Femur (tissue), 1 donor: Measurements from ENCODE around the gene KIF26B.

Experiments used
- DNase-seq: peaks from one replicate; pipeline ENCODE4 v3.0.0-alpha.2; 2017

Gene KIF26B

DNA sequence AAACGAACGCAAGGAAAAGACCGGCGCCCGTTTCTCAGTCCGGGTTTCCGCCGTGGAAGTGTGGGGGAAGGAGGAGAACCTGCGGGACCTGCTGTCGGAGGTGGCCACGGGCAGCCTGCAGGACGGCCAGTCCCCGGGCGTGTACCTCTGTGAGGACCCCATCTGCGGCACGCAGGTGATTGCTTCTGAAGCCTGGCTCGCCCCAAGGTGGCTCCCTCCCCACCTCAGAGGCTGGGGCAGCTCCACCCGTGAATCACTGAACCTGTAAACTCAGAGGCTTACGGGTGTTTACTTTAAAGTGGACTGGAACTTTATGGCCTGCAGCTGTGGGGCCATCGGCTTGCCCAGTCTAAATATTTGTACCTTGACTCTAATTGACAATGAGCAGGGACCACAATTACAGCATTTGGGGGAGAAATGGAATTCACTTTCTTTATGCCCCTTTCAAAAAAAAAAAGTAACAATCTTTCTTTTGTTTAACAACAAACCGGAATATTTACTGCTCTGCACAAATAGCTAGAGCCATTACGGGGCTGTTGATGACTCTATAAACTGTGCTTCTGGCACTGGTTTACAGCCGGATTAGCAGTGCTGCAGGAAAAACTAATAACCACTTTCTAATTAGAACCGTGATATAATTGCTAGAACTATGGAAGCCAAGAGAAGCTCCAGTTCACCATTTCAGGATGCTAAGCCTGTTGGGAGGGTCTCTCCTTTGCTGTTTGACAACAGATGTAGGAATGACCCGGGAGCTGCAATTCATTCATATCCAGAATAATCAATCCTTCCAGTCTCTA lies 454.8 kb downstream of the KIF26B start:
- DNase-seq, result no peak

DNA sequence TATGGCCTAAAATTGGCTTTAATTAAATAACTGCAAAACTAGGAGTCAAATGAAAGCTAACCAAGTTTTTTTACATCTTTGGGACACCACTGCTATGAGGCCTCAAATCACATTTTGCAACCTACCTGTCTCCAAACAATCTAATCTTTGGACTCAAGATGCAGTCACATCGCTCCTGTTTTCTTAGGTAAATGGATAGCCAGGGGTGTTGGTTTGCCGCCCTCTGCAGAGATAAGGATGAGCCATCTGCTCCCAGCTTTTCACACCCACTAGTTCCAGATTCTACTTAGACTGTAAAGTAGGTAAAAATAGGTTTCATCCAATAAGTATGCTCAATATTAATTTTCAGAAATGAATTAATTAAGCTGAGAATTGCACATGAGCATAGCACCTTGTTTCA lies 456.5 kb downstream of the KIF26B start:
- DNase-seq, result no peak

DNA sequence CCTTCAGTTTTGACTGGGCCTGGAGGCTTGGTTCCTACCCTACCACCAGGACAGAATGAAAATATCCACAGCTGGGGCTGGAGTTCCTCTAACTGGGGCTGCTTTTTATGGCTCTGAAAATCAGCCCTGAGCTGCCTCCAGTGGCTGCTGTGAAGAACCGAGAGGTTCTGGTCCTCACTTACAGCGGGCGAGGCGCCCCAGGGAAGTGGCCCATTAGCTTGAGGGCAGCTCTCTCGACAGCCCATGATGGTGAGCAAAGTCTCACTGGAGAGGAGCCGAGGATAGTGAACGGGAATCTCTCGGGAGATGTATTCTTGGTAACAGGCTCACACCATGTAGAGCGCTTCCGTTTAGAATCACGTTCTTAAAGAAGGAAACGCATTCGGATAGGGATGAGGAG lies 459.7 kb downstream of the KIF26B start:
- DNase-seq, result no peak

DNA sequence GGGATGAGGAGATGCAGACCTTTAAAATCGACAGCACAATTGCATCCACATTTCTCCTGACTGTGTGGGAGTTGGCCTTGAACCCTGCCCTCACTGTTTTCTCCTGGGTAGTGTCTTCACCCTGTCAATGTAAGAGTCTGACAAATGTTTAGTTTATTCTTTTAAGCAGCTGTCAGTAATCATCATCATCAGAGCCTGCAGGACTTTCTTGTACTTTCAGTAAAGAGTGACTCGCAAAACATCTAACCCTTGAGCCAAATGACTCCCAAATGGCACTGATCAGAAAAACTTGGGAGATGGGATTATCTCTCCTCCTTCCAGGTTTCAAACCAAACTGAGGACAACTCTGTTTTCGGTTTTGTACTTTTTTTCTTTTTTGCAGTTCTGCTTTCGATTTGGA lies 460.2 kb downstream of the KIF26B start:
- DNase-seq, result no peak

DNA sequence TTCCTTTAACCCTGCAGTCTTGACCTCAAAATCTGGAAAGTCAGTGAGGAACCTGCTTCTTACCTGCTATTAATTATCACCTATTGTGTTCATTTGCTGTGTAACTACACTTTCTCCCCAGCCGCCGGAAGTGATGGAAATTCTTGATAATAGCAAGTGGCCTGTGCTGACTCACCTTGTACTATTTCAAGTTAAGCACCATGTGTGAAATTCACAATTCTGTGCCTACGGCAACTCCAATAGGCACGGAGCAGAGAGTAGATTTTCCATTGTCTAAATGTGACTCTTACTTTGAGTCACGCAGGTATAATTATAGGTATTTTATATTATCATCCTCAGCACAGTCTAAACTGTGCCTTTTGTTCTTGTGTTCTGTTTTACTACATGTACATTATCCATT lies 466.8 kb downstream of the KIF26B start:
- no peak for DNase-seq

DNA sequence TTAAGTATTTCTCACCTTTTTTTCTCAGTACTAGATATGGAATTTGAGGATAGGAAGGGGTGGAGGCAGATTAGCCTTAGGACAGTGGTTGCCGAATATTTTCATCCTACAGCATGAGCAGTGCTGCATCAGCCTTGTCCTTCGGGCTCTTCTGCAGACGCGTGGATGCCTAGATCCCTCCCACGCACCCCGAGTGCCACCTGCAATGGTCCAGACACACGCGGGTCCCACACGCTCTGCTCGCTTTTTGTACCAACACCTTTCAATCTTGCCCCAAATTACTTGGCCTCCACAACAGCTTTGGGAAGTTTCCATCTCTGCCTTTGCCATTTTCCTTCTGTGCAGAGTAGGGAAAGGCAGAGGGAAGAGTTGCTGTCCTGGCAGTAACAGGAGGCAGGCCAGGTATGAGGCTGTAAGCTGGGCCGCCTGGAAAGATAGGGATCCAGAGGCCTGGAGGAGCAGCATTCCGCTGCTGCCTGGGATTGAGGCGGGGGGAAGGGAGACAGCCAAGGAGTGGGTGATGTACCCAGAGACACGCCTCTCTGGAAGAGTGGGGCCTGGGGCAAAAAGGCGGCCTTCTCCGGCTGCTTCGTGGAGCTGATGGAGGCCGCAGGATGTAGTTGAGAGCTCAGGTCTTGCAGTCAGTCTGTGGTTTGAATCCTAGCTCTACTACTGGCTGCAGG lies 467.7 kb downstream of the KIF26B start:
- no peak for DNase-seq

DNA sequence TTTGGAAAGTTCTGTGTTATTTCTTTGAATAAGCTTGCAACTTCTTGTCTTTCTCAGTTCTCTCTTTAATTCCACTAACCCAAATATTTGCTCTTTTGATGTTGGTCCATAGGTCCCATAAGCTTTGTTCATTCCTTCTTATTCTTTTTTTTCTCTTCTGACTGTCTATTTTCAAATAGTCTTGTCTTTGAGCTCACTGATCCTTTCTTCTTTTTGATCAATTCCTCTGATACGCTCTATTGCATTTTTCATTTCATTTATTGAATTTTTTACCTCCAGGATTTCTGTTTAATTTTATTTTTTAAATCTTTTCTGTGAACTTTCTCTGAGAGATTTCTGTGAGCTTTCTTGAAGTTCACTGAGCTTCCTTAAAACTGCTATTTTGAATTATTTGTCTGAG lies 486.6 kb downstream of the KIF26B start:
- DNase-seq, result no peak

DNA sequence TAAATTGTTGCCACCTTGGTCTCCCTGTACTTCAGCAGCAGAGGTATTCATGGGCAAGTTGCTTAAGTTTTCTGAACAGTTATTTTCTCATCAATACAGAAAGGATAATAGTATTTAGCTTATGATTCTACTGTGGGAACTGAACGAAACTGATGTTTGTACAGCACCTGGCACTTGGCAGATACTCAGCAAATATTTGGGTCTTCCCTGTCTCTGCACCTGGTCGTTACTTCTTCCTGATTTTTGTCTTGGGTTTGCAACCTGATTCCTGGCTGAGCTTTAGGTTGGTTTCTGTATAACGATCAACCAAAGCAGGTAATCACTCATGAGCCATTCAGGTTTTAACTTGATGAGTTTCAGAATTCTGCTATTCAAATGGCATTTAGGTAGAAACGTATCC lies 490.6 kb downstream of the KIF26B start:
- DNase-seq, result no peak

DNA sequence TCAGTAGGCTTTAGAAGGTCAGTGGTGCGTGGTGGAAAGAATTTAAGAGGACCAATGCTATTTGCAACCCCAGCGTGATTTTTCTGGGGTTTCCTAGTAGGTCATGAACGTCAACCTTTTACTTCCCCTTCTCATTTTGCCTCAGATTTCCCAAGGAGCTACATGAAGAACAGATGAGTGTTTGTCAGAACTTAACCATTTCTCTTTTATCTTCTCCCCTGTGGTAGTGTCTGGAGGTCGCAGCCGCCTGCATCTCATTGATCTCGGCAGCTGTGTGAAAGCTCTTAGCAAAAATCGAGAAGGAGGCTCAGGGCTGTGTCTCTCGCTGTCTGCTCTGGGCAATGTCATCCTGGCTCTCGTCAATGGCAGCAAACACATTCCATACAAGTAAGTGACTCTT lies 491.1 kb downstream of the KIF26B start:
- DNase-seq, result no peak

DNA sequence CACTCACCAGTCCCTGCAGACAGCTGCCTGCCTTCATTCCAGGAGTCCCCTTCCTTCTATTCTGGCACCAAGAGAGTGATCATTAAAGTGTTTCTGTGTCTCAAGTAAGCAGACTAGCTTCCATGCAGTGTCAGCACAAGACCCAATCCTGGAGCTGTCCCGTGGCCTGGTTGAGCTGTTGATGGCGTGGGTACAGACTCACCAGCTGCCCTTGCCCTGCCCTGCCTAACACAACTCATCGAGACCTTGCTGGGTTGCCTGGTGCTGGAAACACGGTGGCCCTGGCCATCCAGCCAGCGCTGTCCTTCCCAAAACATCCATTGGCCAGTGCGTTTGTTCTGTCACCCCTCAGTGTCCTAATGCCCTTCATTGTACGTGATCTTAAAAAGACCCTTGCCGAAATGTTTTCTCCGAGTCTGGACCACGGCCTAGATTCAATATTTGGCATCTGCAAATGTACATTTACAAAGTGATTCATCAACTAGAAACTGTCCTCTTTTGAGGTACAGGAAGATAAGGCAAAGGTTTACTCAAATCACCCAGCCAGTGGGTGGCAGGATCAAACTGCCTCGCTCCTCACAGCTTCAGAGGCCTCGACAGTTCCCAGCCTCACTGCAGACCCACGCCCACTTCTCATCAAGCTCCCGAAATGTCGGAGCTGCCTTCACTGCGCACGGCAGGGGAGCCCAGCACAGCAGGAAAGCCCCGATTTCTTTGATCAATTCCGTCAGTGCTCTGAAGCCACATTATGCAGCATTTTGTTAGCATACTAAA lies 494.2 kb downstream of the KIF26B start:
- DNase-seq, result no peak

DNA sequence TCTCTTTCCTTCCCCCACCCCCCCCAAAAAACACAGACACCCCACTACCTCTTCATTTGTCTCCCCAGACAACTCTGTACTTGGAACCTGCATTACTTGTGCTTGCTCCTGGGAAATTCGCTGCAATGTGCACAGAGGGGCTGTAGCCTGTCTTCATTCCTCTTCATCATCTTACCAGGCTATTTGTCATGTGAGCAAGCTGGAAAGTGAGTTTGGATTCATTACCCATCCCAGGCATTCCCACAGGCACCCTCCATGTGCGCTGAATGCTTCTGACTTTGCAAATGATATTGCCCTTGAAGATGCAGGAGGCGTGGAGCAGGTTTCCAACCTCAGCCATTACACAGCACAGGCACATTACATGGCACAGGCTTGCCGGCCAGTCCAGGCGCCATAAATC lies 494.9 kb downstream of the KIF26B start:
- DNase-seq, result no peak

DNA sequence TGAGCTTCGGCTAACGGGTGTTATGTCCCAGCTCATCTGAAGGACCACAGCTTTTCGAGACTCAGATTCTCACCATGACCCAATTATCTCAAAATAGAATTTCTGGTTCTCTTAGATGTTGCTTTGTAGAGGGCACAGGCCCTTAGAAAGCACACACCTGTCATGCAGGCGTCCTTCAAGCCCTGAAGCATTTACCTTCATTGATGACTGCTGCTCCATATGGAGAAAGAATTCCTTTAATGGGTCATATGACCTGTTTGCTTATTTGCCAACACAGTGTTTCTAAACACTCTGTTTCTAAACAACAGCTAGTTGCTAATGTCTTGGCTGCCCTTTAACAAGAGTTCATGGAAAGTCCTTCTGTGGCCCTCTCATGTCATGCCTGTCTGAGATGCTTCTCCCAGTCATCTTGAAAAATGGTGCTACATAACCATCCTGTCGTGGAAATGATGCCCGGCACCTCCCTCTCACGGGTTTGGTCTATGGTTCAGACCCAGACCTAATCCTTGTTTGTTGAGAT lies 495.7 kb downstream of the KIF26B start:
- DNase-seq, result no peak

DNA sequence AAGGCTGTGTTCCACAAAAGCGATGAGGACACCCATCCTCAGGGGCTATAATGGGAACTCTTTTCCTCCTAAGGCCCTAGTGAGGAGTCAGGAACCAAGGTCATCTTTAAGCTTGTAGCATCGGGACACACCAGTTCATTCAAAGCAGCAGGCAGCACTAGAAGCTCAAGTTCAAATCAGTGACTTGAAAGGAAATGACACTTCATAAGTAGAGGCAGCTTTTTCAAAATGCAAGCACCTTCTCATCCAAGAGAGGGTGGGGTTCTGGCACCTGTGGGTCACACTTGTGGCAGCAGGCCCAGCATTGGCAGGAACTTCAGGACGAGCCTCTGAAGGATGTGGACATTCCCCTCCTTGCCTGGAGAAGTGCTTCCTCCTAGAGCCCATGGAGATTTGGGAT lies 496.3 kb downstream of the KIF26B start:
- no peak for DNase-seq

DNA sequence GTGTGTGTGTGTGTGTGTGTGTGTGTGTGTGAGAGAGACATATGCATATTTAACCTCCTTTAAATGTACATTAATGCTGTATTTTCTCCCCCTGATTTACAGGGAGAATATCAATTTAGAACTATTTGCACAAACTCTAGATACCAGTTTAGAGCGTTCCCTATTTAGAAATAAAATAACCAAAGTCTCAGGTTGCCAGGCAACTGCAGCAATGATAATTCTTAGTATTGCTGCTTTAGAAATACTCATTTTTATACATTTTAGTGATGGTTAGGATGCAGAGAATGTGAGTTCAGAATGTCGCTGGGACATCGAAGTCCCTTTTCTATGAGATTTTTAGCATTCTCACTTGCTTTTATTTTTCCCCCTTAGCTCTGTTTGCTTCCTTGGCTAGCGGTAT lies 497.3 kb downstream of the KIF26B start:
- no peak for DNase-seq

DNA sequence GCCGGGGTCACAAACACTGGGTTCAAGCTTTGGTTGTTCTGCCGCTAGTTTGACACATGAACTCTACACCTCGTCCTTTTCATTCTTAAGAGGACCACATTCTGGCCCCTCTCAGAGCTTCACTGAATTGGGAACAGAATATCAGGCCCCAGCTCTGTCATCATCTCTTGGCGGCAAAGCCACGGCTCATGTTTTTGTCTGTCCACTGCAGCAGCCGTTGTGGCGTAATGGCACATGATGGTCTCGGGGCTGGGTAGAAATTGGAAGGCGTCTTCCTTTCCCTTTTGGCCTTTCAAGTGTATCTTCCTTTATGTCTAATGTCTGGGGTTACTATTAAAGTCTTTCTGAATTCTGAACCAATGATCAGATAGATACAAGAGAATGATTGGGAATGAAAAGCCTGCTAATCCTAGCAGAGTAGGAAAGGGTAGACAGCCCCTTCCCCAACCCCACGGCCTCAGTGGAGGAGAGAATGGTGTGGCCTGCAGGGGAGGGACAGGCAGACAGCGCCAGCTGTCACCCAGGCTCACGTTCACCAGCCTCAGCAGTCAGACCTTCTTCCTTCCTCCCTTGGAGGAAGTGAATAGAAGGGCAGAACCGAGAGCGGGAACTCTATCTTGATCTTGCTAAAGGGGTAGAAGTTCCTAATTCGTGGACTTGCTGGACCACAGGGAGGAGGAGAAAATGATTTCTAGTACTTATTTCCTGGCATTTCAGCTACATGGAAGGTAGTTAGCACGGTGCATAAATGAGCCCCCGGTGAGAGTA lies 498.1 kb downstream of the KIF26B start:
- DNase-seq, result no peak

DNA sequence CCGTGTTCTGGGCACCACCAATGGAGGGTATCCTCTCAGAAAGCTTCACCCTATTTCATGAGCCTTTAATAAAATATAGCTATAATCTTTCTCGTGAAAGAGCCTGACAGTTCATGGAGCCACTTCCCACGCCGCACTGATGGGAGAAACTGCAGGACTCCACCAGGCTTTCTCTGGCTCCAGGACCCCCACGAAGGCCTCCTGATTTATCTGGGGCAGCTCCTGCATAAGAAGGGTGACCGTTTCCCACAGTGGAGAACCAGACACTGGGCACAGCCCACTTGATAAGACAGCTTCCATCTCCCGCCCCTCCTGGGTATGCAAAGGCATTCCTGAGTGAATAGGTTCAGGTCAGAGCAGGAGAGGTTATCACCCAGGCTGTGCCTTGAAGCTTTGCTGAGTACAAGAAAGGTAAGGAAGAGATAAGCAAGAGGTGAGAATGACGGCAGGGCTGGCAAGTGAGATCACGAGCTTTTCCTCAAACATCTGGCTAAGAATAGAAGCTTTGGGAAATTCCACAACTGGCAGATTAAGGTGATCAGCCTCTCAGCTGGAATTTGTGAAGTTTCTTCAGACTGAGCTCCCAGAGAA lies 499.8 kb downstream of the KIF26B start:
- DNase-seq, result no peak

DNA sequence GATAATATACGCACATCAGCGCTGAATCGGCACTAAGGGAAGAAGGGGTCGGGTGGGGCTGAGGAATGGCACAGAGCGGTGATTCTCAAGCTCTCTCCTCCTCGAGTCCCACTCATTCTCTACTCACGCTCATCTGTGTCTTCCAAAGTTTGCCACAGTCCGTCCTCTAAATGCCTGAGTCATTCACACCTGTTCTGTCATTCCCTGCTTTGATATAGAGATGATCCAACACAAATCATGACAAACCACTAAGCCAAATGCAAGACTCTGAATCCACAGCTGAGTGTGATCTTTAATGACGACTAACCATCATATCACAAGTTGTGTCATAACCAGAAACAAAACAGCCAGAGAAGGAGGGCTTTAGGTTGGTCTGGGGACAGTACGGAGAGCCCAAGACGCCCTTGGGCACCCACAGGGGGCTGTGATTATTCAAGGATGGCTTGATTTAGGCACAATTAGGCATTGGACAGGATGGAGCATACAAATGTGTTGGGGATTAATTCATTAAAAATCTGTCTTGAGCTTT lies 501.5 kb downstream of the KIF26B start:
- DNase-seq, result no peak

DNA sequence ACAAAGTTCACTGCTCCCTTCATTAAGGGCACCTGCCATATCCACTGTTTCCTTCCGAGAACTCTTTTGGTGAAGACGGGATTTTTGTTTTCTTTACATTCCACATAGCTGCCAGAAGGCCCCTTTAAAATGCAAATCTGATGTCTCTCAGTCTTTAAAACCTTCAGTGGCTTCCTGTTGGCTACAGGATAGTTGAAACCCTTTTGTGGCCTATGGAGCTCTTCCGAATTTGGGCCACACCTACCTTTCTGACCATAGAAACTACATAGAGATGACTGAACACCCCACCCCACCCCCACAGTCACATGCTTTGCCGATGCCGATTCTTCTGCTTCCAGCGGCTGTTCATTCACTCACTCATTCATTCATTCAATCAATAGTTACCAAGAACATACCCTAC lies 502.6 kb downstream of the KIF26B start:
- no peak for DNase-seq

DNA sequence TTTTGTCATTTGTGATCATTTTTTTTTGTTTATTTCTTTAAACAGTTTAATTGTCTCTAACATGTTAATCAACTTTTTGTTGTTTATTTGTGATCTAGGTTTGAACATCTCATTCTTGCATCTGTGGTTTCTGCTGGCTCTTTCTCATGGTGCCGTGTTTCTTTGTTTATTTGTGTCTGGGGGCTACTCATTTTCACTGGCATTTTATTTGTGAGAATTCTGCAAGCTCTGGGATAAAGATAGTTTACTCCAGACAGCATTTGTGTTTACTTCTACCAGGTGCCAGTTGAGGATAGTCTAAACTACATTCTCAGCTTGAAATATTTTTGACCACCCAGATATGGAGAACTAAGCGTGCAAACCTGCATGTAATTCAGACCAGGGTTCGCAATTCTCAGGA lies 508.6 kb downstream of the KIF26B start:
- no peak for DNase-seq

DNA sequence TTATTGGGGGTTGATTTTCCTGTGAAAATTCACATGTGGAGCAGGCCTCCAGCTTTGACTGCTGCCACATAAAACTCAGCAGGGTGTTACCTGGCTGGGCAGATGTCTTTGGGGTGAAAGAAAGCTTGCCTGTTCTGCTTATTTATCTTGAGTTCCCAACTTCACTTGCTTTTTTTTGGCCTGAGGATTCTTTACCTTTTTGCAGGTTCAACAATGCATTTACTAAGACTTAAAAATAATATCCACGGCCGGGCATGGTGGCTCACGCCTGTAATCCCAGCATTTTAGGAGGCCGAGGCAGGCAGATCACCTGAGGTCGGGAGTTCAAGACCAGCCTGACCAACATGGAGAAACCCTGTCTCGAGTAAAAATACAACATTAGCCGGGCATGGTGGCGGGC lies 509.1 kb downstream of the KIF26B start:
- no peak for DNase-seq

DNA sequence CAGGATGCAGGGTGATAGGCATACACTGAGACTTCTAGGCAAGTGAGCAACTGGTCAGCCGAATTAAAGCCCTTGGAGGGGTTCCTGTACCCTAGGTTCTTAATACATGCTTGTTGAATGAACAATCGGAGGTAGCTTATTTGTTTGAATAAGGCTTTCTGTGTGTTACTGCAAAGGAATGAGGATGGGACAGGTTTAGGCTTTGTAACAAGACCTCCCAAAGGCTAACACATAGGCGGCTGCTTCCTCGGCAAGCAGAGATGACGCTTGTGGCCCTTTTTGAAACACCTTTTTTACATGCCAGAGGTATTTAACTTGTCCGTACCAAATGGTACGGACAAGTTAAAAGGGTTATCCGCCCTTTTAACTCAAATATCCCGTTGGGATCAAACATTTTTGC lies 511.6 kb downstream of the KIF26B start:
- DNase-seq, result no peak

DNA sequence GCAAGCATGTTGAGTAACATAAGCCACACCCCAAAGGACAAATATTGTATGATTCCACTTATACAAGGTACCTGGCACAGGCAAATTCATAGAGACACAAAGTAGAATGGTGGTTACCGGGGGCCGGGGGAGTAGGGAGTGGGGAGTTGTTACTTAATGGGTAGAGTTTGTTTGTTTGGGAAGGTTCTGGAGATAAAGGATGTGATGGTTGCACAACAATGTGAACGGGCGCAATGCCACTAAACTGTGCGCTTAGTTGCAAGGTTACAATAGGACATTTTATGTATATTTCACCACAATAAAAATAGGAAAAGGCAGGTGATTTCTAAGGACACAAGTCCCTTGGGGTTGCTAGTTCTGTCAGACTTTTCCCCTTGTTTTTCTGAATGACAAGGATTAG lies 516.6 kb downstream of the KIF26B start:
- DNase-seq, result no peak
